ENCODE results near the gene CLN3.
A peak's percentile ranks its signal among the peaks of the same experiment; 100 is the strongest.
"Not testable (repeated sequence)": the region's sequence is repeated elsewhere in the genome, so short reads cannot be mapped to it uniquely, and the experiment has no call there.

The CLN3 gene

GRCh38 chr16:28495098-28495793 is 3.4 kb upstream of the CLN3 start:
- DNase-seq (ENCODE audit: extremely low read depth, low read depth) = no peak
- no peak for TF ChIP-seq CTCF (IDR thresholded peaks at IDR 0.05; ENCODE audit: low read depth, low read length)

GRCh38 chr16:28494121-28494851 is 2.4 kb upstream of the CLN3 start, which contains the start of gene APOBR:
Gene APOBR (plus strand): TSS chr16:28494643. CDS start chr16:28494682, 39 bp downstream.
- no peak for DNase-seq (ENCODE audit: extremely low read depth, low read depth)

GRCh38 chr16:28492511-28492910 is 637 bp upstream of the CLN3 start:
- no peak for TF ChIP-seq CTCF (IDR thresholded peaks at IDR 0.05; ENCODE audit: low read depth, low read length)
- DNase-seq (ENCODE audit: extremely low read depth, low read depth) = no peak

More at GRCh38 chr16:28494121-28494851, 2.4 kb upstream of the CLN3 start, which contains the start of gene APOBR:
- TF ChIP-seq CTCF (IDR thresholded peaks at IDR 0.05; ENCODE audit: low read depth, low read length) = no peak

- no peak for DNase-seq (ENCODE audit: extremely low read depth, low read depth)
- TF ChIP-seq CTCF (IDR thresholded peaks at IDR 0.05; ENCODE audit: low read depth, low read length) = peak; percentile 44
Observed at GRCh38 chr16:28491230-28491969, 474 bp downstream of the CLN3 start.

GRCh38 chr16:28486266-28486665 is 5.6 kb downstream of the CLN3 start:
- no peak for TF ChIP-seq CTCF (IDR thresholded peaks at IDR 0.05; ENCODE audit: low read depth, low read length)
- DNase-seq (ENCODE audit: extremely low read depth, low read depth) = no peak

- DNase-seq (ENCODE audit: extremely low read depth, low read depth) = not testable (repeated sequence)
Observed at GRCh38 chr16:28483361-28483760, 8.5 kb downstream of the CLN3 start.

- TF ChIP-seq CTCF (IDR thresholded peaks at IDR 0.05; ENCODE audit: low read depth, low read length) = no peak
- DNase-seq (ENCODE audit: extremely low read depth, low read depth) = no peak
Observed at GRCh38 chr16:28482026-28482425, 9.8 kb downstream of the CLN3 start.
